ENCODE data around the gene SVIL.

GRCh38 chr10:29431711-29432110, 203.1 kb downstream of the SVIL start:
- no peak for TF ChIP-seq CTCF (CRISPR knock-in tag; IDR thresholded peaks at IDR 0.05)
- no peak for TF ChIP-seq ZNF724P (CRISPR knock-in tag; IDR thresholded peaks at IDR 0.05; ENCODE audit: borderline replicate concordance)
- TF ChIP-seq ZNF670 (CRISPR knock-in tag; IDR thresholded peaks at IDR 0.05; ENCODE audit: borderline replicate concordance), result no peak
- no peak for TF ChIP-seq ZSCAN20 (CRISPR knock-in tag; IDR thresholded peaks at IDR 0.05; ENCODE audit: borderline replicate concordance)
- TF ChIP-seq BRCA1 (CRISPR knock-in tag; IDR thresholded peaks at IDR 0.05), result no peak
- TF ChIP-seq SIN3B (IDR thresholded peaks at IDR 0.05; ENCODE audit: low read length), result no peak
- no peak for TF ChIP-seq ARID2 (CRISPR knock-in tag; IDR thresholded peaks at IDR 0.05; ENCODE audit: borderline replicate concordance)
- no peak for TF ChIP-seq ZNF337 (CRISPR knock-in tag; IDR thresholded peaks at IDR 0.05; ENCODE audit: borderline replicate concordance, low read depth)
- TF ChIP-seq ZBTB40 (IDR thresholded peaks at IDR 0.05), result no peak
- TF ChIP-seq ZBTB40 (CRISPR knock-in tag; IDR thresholded peaks at IDR 0.05), result no peak
